Right ventricle myocardium inferior (tissue), 1 donor: ENCODE results near the gene RNF4. TPM values are rescaled to one million over a fixed set of nuclear protein-coding genes. Genes with fewer than 3 reads are reported as not detected.

Experiments used
- ATAC-seq: fragments of 200-7000 bp; cut with Tn5 transposase; one replicate; pipeline ENCODE4 v1.9.1; 2020; ENCODE audit warnings: mild to moderate bottlenecking, moderate library complexity
- DNase-seq: peaks from one replicate; pipeline ENCODE4 v3.0.0; 2021; ENCODE audit errors: missing footprints
- intact Hi-C: fragments of 100-400 bp; cut with DNase I; formaldehyde crosslinking; loops from one replicate; pipeline ENCODE4 v1.11.0; 2022
- total RNA-seq: library from RNA; stranded (reverse); fragmentation: NEBNext Ultra II Directional; extraction: Animal tissue kit (Norgen Biotek cat#: 25700); gene quantifications from one replicate; pipeline ENCODE4 v1.2.1, GENCODE V29; 2021
- donor health status: DM: no; HTN: yes; CAD: no; lungs with severe emphysema.

The RNF4 gene
- total RNA-seq, 1 donor from 2014 or later, result 27.2 TPM

GRCh38 chr4:2436301-2436700, 32.6 kb upstream of the RNF4 start:
- no peak for DNase-seq
- intact Hi-C loops, result no loop called here
- no peak for ATAC-seq

- no peak for DNase-seq
- intact Hi-C loops, result no loop called here
- no peak for ATAC-seq
Observed at GRCh38 chr4:2436761-2437474, 32.0 kb upstream of the RNF4 start.

- intact Hi-C loops, result no loop called here
- ATAC-seq (no peak), DNase-seq (no peak)
Observed at GRCh38 chr4:2437475-2438215, 31.3 kb upstream of the RNF4 start.

GRCh38 chr4:2438822-2439718, 29.8 kb upstream of the RNF4 start:
- intact Hi-C loops, result no loop called here
- ATAC-seq, result no peak
- no peak for DNase-seq

GRCh38 chr4:2441393-2442174, 27.3 kb upstream of the RNF4 start:
- intact Hi-C loops, result loop anchor here (1.0 kb wide), 1 partner anchor 221 kb away; no protein-coding TSS in a partner anchor
- peak; percentile 61 for ATAC-seq
- no peak for DNase-seq

GRCh38 chr4:2442175-2442993, 26.5 kb upstream of the RNF4 start:
- intact Hi-C loops, result no loop called here
- DNase-seq (no peak), ATAC-seq (no peak)

GRCh38 chr4:2443061-2443730, 25.7 kb upstream of the RNF4 start:
- DNase-seq (no peak), ATAC-seq (no peak)
- intact Hi-C loops, result no loop called here

- ATAC-seq, result no peak
- no peak for DNase-seq
- intact Hi-C loops, result no loop called here
Observed at GRCh38 chr4:2443956-2444740, 24.8 kb upstream of the RNF4 start.

GRCh38 chr4:2445130-2445529, 23.8 kb upstream of the RNF4 start:
- ATAC-seq (no peak), DNase-seq (no peak)
- intact Hi-C loops, result no loop called here

GRCh38 chr4:2445571-2445970, 23.3 kb upstream of the RNF4 start:
- ATAC-seq (no peak), DNase-seq (no peak)
- intact Hi-C loops, result no loop called here

- ATAC-seq (no peak), DNase-seq (no peak)
- intact Hi-C loops, result no loop called here
Observed at GRCh38 chr4:2446656-2447564, 22.0 kb upstream of the RNF4 start.

- no peak for ATAC-seq
- no peak for DNase-seq
- intact Hi-C loops, result no loop called here
Observed at GRCh38 chr4:2448589-2448988, 20.3 kb upstream of the RNF4 start.

GRCh38 chr4:2449051-2449450, 19.9 kb upstream of the RNF4 start:
- ATAC-seq (no peak), DNase-seq (no peak)
- intact Hi-C loops, result no loop called here

GRCh38 chr4:2449511-2450392, 19.2 kb upstream of the RNF4 start:
- ATAC-seq (no peak), DNase-seq (no peak)
- intact Hi-C loops, result no loop called here
